CD1c-positive myeloid dendritic cell (primary cell): Measurements from ENCODE around the gene SSBP3.

Experiments
- DNase-seq: peaks from one replicate; pipeline ENCODE4 v3.0.0-alpha.2; 2016; ENCODE audit errors: extremely low spot score

Gene SSBP3

GRCh38 chr1:54284781-54285529, 121.2 kb downstream of the SSBP3 start:
- no peak for DNase-seq

- DNase-seq = no peak
Observed at GRCh38 chr1:54283635-54284385, 122.4 kb downstream of the SSBP3 start.

GRCh38 chr1:54282101-54282847, 123.9 kb downstream of the SSBP3 start:
- DNase-seq = no peak

DNA sequence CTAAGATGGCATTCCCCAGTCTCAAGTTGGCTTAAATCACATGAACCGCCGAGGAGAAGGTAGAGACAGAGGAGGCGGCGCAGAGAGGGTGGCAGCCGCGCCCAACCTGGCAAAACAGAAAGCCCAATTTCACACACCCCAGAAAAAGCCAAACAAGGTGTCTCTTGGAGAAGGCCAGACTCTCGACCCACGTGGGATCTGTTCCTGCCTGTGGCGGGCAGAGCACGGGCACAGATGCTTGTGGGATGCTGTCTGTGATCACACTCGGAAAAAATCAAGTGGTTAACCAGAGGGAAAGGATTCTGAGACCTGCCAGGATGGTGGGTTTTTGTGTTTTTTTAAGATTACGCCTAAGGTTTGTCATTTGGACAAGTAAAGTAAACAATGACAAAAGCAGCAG, 125.5 kb downstream of the SSBP3 start:
- DNase-seq = no peak

DNA sequence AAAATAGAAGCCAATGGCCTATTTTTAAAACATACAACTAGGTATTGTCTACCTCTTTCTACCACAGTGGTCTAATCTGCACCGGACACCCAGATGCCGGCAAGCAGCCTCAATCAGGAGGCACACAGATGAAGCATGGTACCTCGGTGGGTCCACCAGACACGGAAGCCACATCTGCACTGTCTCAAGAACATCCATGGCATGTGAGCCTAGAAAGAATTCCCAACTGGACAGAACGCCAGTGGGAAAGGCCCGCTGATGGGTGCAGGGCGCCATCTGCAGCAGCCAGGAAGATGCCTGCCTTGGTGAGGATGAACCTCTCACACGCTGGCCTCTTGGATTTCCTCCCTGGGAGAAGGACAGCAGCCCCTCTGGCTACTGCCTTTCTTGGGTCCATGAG, 126.7 kb downstream of the SSBP3 start:
- DNase-seq = no peak

DNA sequence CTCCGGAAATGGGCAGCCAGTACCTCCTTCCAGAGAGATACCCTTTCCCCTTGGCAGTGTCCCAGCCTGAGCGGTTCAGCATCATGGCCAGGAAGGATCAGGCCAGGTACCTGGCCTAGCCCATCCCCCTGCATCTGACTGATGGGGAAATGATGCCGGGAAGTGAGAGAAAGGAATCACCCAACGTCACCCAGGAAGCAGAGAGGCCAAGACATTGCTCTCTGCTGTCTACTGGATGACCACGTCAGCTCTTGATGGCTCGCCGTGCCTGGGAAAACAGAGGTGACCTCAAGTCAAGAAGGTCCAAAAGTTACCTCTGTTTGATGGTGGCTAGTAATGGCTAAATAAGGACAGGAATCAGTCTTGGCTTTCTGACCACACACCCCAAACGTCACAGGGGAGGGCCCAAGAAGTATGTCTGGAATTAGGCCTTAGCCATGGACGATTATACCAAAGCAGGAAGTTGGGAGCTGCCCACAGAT, 127.2 kb downstream of the SSBP3 start:
- DNase-seq = no peak

- DNase-seq = no peak
Observed at GRCh38 chr1:54277451-54278341, 128.5 kb downstream of the SSBP3 start.

DNA sequence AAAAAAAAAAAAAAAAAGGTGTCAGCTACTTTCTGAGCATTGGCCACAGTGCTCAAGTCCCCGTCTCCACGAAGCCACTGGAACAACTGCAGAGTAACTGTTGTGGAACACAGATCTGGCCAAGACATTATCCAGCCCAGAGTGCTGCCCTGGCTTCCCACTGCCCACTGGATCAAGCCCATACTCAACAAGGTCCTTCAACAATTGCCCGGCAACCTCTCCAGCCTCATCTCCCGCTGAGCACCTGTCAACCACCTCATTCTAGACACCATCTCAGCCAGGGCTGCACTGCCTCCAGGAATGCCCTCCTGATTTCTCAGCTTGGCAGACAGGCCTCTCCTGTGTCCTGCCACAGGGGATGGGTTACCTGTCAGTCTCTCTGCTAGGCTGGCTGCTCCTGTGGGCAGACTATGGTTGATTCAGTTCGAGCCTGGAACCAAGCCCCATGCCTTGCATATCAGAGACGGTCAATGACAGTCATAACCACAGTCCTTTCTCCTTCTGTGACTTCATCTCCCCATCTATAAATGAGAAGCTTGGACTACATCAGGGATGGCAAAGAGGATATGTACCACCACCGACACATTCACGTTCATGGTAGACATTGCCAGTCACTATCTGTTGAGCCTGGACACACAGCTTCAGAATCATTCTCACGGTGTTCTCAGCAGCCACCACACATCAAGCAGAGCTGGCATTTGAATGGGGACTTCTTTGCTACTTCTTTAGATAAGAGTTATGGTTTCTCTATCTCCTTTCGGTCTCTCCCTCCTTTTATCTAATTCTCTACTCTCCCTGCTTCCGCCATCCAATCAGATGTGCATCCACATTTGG, 129.4 kb downstream of the SSBP3 start:
- no peak for DNase-seq

DNA sequence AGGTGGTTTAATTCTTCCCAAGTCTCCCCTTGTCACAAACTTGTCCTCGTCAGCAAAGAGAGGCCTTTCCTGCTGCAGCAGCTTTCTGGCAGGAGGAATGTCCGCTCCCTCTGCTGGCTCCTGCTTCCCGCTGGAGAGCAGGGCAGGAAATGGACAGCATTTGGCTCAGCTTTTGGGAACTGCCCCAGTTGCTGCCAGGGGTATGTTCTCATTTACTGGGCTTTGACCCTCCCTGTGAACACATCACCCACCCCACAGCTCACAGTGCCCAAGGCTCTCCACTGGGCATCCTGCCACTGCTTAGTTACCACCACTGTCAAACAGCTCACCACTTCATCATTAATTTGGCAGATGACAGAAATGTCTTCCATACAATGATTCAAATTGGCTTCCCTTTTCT, 130.8 kb downstream of the SSBP3 start:
- no peak for DNase-seq

DNA sequence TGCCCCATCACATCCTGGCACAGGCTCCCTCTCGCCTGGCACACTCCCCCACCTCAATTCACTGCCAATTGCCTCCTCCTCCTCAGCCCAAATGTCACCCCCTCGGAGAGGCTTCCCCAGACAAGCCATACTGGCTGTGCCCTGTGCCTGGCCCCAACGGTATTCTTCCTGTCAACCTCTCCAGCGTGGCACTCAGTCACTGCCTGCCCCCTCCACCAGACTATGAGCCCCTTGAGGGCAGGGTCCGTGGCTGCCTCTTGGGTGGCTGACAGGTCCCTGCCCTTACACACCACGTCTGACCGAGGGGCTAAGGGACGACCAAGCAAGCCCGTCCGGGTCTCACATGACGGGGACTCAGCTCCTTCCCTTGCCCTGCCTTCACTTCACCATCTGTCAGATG, 131.3 kb downstream of the SSBP3 start:
- no peak for DNase-seq

DNA sequence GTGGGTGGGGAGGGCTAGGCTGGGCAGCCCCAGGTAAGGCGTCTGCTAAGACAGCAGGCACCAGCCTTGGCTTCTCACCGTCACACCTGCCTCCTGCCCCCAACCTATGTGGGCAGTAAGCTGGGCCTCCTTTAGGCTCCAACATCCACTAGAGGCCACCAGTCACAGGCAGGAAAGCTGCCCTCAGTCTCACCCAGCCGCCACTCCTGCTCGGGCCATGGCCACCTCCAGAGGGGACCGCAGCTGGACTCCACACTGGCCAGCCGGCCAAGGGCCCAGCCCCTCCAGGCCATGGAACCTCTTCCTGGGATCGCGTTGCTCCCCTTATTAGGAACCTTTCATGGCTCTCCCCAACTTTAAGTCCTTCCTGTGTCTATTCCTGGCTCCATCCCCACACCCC, 131.7 kb downstream of the SSBP3 start:
- no peak for DNase-seq

GRCh38 chr1:54273795-54274163, 132.4 kb downstream of the SSBP3 start:
- DNase-seq = no peak

GRCh38 chr1:54273092-54273794, 133.0 kb downstream of the SSBP3 start:
- no peak for DNase-seq

- DNase-seq = no peak
Observed at GRCh38 chr1:54272772-54273091, 133.5 kb downstream of the SSBP3 start.

- no peak for DNase-seq
Observed at GRCh38 chr1:54272134-54272533, 134.1 kb downstream of the SSBP3 start.

DNA sequence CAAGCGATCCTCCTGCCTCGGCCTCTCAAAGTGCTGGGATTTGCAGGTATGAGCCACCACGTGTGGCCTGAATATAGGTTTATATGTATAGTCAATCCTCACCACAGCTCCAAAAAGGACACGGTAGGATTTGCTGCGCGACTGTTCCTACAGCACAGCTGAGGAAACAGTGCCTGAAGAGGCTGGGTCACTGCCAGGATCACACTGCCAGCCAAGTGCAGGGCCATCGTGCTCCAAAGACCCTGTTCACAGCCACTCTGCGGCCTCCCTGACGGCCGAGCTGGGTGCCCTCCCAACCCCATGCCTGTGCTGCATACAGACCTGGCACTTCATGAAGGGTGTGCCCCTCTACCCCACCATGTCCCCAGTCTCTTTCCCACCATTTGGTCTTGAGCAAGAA, 134.9 kb downstream of the SSBP3 start:
- DNase-seq = no peak

DNA sequence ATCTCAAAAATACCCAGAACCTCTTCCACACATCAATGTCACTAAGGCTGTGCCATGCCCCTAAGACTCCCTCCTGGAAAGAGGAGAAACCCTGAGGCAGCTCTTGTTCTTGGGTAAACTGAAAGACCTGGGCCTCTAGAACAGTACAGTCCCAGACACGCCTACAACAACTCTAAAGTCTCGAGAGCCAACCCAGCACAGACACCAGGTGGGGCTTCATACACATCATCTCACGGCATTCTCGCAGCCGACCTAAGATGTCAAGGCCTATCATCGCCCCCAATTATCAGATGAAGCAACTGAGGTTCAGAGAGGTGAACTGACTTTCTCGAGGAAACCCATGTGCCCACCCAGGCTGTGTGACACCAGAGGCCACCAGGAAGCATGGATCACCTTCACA, 135.7 kb downstream of the SSBP3 start:
- no peak for DNase-seq

- no peak for DNase-seq
Observed at GRCh38 chr1:54268762-54269297, 137.4 kb downstream of the SSBP3 start.

DNA sequence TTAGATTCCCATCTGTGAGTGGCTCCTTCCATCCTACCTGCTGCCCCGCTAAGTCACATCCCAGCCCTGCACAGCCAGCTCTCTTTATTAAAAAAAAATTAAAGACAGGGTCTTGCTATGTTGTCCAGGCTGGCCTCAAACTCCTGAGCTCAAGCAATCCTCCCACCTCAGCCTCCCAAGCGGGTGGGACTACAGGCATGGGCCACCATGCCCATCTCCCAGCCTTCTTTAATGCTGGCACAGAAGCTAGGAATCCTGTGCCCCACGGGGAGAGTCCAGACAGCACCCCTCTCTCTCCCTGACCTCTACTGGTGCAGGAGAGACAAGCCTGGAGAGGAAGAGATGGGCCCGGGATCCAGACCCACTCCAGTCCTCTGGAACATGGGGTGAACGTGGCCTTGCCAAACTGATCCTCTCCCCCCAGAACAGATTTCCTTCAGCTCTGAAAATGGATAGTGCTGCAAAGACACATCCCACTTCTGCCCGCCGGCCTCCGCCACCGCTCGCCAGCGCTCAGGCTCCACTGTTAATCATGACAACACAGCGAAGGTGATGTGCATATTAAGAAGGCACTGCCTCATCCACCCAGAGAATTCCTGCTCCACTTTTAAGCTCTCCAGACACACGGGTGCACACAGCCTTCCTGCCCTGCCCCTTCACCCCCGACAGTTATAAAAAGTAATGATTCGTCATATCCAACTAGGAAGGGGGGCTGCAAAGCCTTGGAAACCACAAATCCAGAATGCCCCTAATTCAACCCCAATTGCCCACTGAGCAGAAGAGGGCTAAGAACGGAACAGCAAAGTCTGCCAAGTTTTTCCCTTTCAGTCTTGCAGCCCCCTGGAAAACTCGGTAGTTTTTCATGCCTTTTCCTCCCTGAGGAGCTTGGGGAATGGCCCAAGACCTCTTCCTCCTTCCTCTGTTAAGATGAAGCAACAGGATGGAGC, 138.1 kb downstream of the SSBP3 start:
- no peak for DNase-seq
